VCaP (cell line): ENCODE measurements around the gene SEC61A1.

Experiments
- H3K27ac ChIP-seq: fragments of 450-650 bp; 2 replicates; pipeline ENCODE4 v1.5.1; 2017
- CTCF ChIP-seq: fragments of 450-650 bp; conservative IDR thresholded peaks from 2 replicates; pipeline ENCODE4 v1.5.1; 2017; ENCODE audit warnings: mild to moderate bottlenecking, moderate library complexity

SEC61A1 gene

GRCh38 chr3:128100161-128100560 is 47.9 kb downstream of the SEC61A1 start:
- no peak overlapping the region for H3K27ac ChIP-seq
- TF ChIP-seq CTCF = no peak

GRCh38 chr3:128100638-128101037 is 48.4 kb downstream of the SEC61A1 start:
- no peak overlapping the region for H3K27ac ChIP-seq
- no peak for TF ChIP-seq CTCF

- no peak for TF ChIP-seq CTCF
- no peak overlapping the region for H3K27ac ChIP-seq
These were observed 51.0 kb downstream of the SEC61A1 start for GRCh38 chr3:128103136-128103676.

- no peak overlapping the region for H3K27ac ChIP-seq
- TF ChIP-seq CTCF = no peak
These were observed 55.6 kb downstream of the SEC61A1 start for GRCh38 chr3:128107834-128108233.

- no peak for TF ChIP-seq CTCF
- no peak overlapping the region for H3K27ac ChIP-seq
These were observed 58.9 kb downstream of the SEC61A1 start for GRCh38 chr3:128111147-128111546.

- TF ChIP-seq CTCF = no peak
- H3K27ac ChIP-seq = no peak overlapping the region
These were observed 60.2 kb downstream of the SEC61A1 start for GRCh38 chr3:128112357-128112968.

GRCh38 chr3:128113817-128114794 is 61.9 kb downstream of the SEC61A1 start:
- no peak for TF ChIP-seq CTCF
- no peak overlapping the region for H3K27ac ChIP-seq
